Sigmoid colon (tissue), 3 donors: ENCODE measurements around the gene RNF113A.

Experiments used
- POLR2A ChIP-seq, 2 donors: fragments of 450-650 bp; IDR thresholded peaks; one replicate each; pipeline ENCODE4 v1.6.1; 2016; ENCODE audit warnings: antibody characterized with exemption in 2 of 2, mild to moderate bottlenecking in 2 of 2, moderate library complexity in 2 of 2
- TF ChIP-seq, protein P1 (sequence below), 4 experiments: fragments of 450-650 bp in 3 of 4; fragments of 200-600 bp in 1 of 4; IDR thresholded peaks; one replicate each; pipeline ENCODE4 v1.5.1; 2016 to 2019; ENCODE audit warnings: antibody characterized with exemption in 4 of 4, mild to moderate bottlenecking in 3 of 4, moderate library complexity in 2 of 4

DNA sequence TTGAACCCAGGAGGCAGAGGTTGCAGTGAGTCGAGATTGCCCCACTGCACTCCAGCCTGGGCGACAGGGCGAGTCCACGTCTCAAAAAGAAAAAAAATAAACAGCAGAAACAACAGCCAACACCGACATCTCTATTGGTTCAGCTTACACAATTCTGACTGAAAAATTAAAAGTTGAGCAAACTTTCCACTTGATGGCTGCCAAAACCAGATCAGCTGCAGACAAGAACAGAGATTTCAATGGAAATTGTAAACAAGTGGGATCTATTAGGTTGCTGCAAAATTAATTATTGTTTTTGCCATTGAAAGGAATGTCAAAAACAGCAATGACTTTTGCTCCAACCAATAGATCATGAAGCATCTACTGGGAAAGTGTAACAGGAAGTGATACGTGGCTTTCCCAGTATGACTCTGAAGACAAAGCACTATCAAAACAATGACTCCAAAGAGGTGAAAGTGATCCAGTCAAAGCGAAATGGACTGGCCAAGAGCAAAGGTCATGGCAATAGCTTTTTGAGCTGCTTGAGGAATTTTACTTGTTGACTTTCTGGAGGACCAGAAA lies 45.1 kb downstream of the RNF113A start:
- TF ChIP-seq, protein P1, sequence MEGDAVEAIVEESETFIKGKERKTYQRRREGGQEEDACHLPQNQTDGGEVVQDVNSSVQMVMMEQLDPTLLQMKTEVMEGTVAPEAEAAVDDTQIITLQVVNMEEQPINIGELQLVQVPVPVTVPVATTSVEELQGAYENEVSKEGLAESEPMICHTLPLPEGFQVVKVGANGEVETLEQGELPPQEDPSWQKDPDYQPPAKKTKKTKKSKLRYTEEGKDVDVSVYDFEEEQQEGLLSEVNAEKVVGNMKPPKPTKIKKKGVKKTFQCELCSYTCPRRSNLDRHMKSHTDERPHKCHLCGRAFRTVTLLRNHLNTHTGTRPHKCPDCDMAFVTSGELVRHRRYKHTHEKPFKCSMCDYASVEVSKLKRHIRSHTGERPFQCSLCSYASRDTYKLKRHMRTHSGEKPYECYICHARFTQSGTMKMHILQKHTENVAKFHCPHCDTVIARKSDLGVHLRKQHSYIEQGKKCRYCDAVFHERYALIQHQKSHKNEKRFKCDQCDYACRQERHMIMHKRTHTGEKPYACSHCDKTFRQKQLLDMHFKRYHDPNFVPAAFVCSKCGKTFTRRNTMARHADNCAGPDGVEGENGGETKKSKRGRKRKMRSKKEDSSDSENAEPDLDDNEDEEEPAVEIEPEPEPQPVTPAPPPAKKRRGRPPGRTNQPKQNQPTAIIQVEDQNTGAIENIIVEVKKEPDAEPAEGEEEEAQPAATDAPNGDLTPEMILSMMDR (IDR thresholded peaks at IDR 0.05): no peak
- no peak for TF ChIP-seq POLR2A (IDR thresholded peaks at IDR 0.05)
